Measurements from ENCODE around the gene DENND6B.

- TF ChIP-seq CTCF (IDR thresholded peaks at IDR 0.05): no peak
- TF ChIP-seq POLR2AphosphoS5 (IDR thresholded peaks at IDR 0.05): no peak
These were observed 12.7 kb downstream of the DENND6B start for GRCh38 chr22:50314081-50314454.
